Measurements from ENCODE around the gene LRRC18. TPM values are rescaled to one million over a fixed set of nuclear protein-coding genes. Genes with fewer than 3 reads are reported as not detected.

The LRRC18 gene
- total RNA-seq, 1 experiment from 2014 or later = not detected

GRCh38 chr10:48924988-48925387, 14.7 kb downstream of the LRRC18 start:
- no peak overlapping the region for H3K27ac ChIP-seq (ENCODE audit: low read depth, low read length)
- TF ChIP-seq ZNF274 (IDR thresholded peaks at IDR 0.05; ENCODE audit: low read depth, low read length) (no peak), RAD21 (IDR thresholded peaks at IDR 0.05; ENCODE audit: low read depth) (no peak), CEBPB (IDR thresholded peaks at IDR 0.05; ENCODE audit: low read depth) (no peak), CBX3 (IDR thresholded peaks at IDR 0.05; ENCODE audit: low read depth) (no peak), FOSL1 (IDR thresholded peaks at IDR 0.05; ENCODE audit: low read depth) (no peak), MAX (IDR thresholded peaks at IDR 0.05) (no peak), POLR2A (IDR thresholded peaks at IDR 0.05; ENCODE audit: borderline replicate concordance, extremely low read depth, insufficient read depth, insufficient read length) (no peak), ZFX (IDR thresholded peaks at IDR 0.05) (no peak), SRF (IDR thresholded peaks at IDR 0.05; ENCODE audit: low read depth) (no peak), JUND (IDR thresholded peaks at IDR 0.05) (no peak), ZBTB33 (IDR thresholded peaks at IDR 0.05; ENCODE audit: extremely low read depth, insufficient replicate concordance, low read length) (no peak)
- TF ChIP-seq, protein P1, sequence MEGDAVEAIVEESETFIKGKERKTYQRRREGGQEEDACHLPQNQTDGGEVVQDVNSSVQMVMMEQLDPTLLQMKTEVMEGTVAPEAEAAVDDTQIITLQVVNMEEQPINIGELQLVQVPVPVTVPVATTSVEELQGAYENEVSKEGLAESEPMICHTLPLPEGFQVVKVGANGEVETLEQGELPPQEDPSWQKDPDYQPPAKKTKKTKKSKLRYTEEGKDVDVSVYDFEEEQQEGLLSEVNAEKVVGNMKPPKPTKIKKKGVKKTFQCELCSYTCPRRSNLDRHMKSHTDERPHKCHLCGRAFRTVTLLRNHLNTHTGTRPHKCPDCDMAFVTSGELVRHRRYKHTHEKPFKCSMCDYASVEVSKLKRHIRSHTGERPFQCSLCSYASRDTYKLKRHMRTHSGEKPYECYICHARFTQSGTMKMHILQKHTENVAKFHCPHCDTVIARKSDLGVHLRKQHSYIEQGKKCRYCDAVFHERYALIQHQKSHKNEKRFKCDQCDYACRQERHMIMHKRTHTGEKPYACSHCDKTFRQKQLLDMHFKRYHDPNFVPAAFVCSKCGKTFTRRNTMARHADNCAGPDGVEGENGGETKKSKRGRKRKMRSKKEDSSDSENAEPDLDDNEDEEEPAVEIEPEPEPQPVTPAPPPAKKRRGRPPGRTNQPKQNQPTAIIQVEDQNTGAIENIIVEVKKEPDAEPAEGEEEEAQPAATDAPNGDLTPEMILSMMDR (IDR thresholded peaks at IDR 0.05 in 2 of 3, conservative IDR thresholded peaks at IDR 0.05 in 1 of 3; ENCODE audit: borderline replicate concordance in 1 of 3, insufficient read depth in 1 of 3, low read depth in 2 of 3, low read length in 2 of 3) = no peak
- no peak overlapping the region for H3K4me3 ChIP-seq (replicated peaks in 1 of 2; ENCODE audit: low read depth in 1 of 2, low read length in 2 of 2)
- H3K9me3 ChIP-seq (ENCODE audit: control insufficient read depth in 1 of 2, insufficient read depth in 1 of 2, low read depth in 1 of 2, low read length in 2 of 2) = no peaks in the 10 kb centered on the region
- no peaks in the 10 kb centered on the region for H4K20me1 ChIP-seq (ENCODE audit: insufficient read depth)
- no peaks in the 10 kb centered on the region for H3K4me1 ChIP-seq (ENCODE audit: control insufficient read depth in 1 of 2, insufficient read depth in 2 of 2, low read length in 2 of 2)
- H3K36me3 ChIP-seq (ENCODE audit: control insufficient read depth in 1 of 2, insufficient read depth in 2 of 2, low read length in 2 of 2) = no peaks in the 10 kb centered on the region
- H3K27me3 ChIP-seq (ENCODE audit: insufficient read depth, low read length) = peaks cover 47% of the 10 kb centered on the region
- no peak overlapping the region for H3K9ac ChIP-seq (ENCODE audit: low read length)
- no TSS peak for BruUV-seq (replicated peaks)
- H2AFZ ChIP-seq (ENCODE audit: low read depth, low read length, poor library complexity, severe bottlenecking) = no peak overlapping the region
- CTCF ChIA-PET = no interaction called here
- no peak for ATAC-seq
- POLR2A ChIA-PET = no interaction called here
- no peak for DNase-seq (ENCODE audit: low read depth, low spot score)
- intact Hi-C loops (cut with micrococcal nuclease) = no loop called here
- H3K9me2 ChIP-seq (ENCODE audit: insufficient read depth) = no peaks in the 10 kb centered on the region
- RAD21 ChIA-PET (ENCODE audit: low non-redundant PET in 1 of 2, low total read pairs in 2 of 2, uncharacterized antibody in 2 of 2, unreplicated experiment in 2 of 2) = no interaction called here
- no peak overlapping the region for H3K4me2 ChIP-seq (ENCODE audit: low read length)
- H3K79me2 ChIP-seq (ENCODE audit: insufficient read depth, low read length) = no peaks in the 10 kb centered on the region

Measured in HCT116 (cell line).